PC-3 (cell line): ENCODE data around the gene SPRR2A. TPM values are rescaled to one million over a fixed set of nuclear protein-coding genes. Genes with fewer than 3 reads are reported as not detected.
A peak's percentile ranks its signal among the peaks of the same experiment; 100 is the strongest.
"Not testable (repeated sequence)": the region's sequence is repeated elsewhere in the genome, so short reads cannot be mapped to it uniquely, and the experiment has no call there.

Experiments
- ATAC-seq: fragments of 200-7000 bp; cut with Tn5 transposase; 2 replicates; pipeline ENCODE4 v1.9.1; 2020; ENCODE audit warnings: mild to moderate bottlenecking, moderate library complexity
- BruUV-seq: library from RNA; stranded (reverse); fragments of 400-500 nt; replicated peaks from 2 replicates; lab custom pipeline; 2021; lab: Mats Ljungman, UMichigan
- CTCF ChIA-PET: fragments of 300-600 bp; sonication (Branson Sonifier 250); formaldehyde crosslinking; loops from one replicate; lab custom pipeline; 2022; ENCODE audit warnings: antibody characterized with exemption; lab: Charles Lee
- POLR2A ChIA-PET: fragments of 300-600 bp; sonication (Branson Sonifier 250); formaldehyde crosslinking; loops from one replicate; lab custom pipeline; 2022; ENCODE audit warnings: antibody characterized with exemption; ENCODE audit not compliant: unreplicated experiment; lab: Charles Lee
- DNase-seq: peaks from one replicate; pipeline ENCODE4 v3.0.0-alpha.2; 2015
- H2AFZ ChIP-seq: fragments of 300-600 bp; sonication (generic); 2 replicates; pipeline ENCODE4 v1.6.0; 2016; ENCODE audit warnings: antibody characterized with exemption, low read length
- H3F3A ChIP-seq: fragments of 300-600 bp; sonication (generic); one replicate; pipeline ENCODE4 v1.6.0; 2017; ENCODE audit warnings: antibody characterized with exemption, low read length, control low read depth, mild to moderate bottlenecking; ENCODE audit not compliant: unreplicated experiment
- H3K27ac ChIP-seq: fragments of 300-600 bp; sonication (generic); 2 replicates; pipeline ENCODE4 v1.5.1; 2016; ENCODE audit warnings: mild to moderate bottlenecking, low read length
- H3K27me3 ChIP-seq: fragments of 300-600 bp; sonication (generic); 2 replicates; pipeline ENCODE4 v1.6.1; 2016; ENCODE audit warnings: low read length, mixed read lengths
- H3K36me3 ChIP-seq: fragments of 300-600 bp; sonication (generic); 2 replicates; pipeline ENCODE4 v1.6.1; 2016; ENCODE audit warnings: low read depth, mixed run types, low read length, mixed read lengths
- H3K4me1 ChIP-seq: fragments of 300-600 bp; sonication (generic); 2 replicates; pipeline ENCODE4 v1.5.1; 2016; ENCODE audit warnings: low read length; ENCODE audit not compliant: insufficient read depth
- H3K4me2 ChIP-seq: fragments of 300-600 bp; sonication (generic); 2 replicates; pipeline ENCODE4 v1.6.0; 2016; ENCODE audit warnings: low read length
- H3K4me3 ChIP-seq: fragments of 300-600 bp; sonication (generic); 2 replicates; pipeline ENCODE4 v1.5.1; 2016; ENCODE audit warnings: mild to moderate bottlenecking, low read length, mixed read lengths
- H3K79me2 ChIP-seq: fragments of 300-600 bp; sonication (generic); 2 replicates; pipeline ENCODE4 v1.6.1; 2017; ENCODE audit warnings: low read length, mixed read lengths
- H3K9ac ChIP-seq: fragments of 300-600 bp; sonication (generic); 2 replicates; pipeline ENCODE4 v1.6.0; 2016; ENCODE audit warnings: mild to moderate bottlenecking, low read length
- H3K9me2 ChIP-seq: fragments of 300-600 bp; sonication (generic); replicated peaks from 2 replicates; pipeline ENCODE4 v1.6.1; 2016; ENCODE audit warnings: mixed run types, low read length, mixed read lengths
- H3K9me3 ChIP-seq: fragments of 300-600 bp; sonication (generic); 2 replicates; pipeline ENCODE4 v1.6.1; 2016; ENCODE audit warnings: low read length, mixed read lengths
- H4K20me1 ChIP-seq: fragments of 300-600 bp; sonication (generic); 2 replicates; pipeline ENCODE4 v1.6.1; 2016; ENCODE audit warnings: low read length, mixed read lengths
- EZH2 ChIP-seq: fragments of 300-600 bp; sonication (generic); IDR thresholded peaks from one replicate; pipeline ENCODE4 v1.6.1; 2017; ENCODE audit warnings: antibody characterized with exemption, mild to moderate bottlenecking, low read length; ENCODE audit not compliant: unreplicated experiment
- EZH2phosphoT487 ChIP-seq: fragments of 300-600 bp; sonication (generic); IDR thresholded peaks from 2 replicates; pipeline ENCODE4 v1.6.1; 2018; ENCODE audit warnings: mild to moderate bottlenecking, antibody characterized with exemption, low read length, borderline replicate concordance
- intact Hi-C: fragments of 100-400 bp; cut with micrococcal nuclease; formaldehyde crosslinking; loops from 2 replicates; pipeline ENCODE4 v1.9.0; 2023
- total RNA-seq: library from RNA; depleted of rRNA; stranded (reverse); fragments of >200 nt; gene quantifications from 2 replicates; pipeline ENCODE4 v1.2.3, GENCODE V29; 2014
- TF ChIP-seq, protein P1 (sequence below): fragments of 300-600 bp; sonication (generic); conservative IDR thresholded peaks from 2 replicates; pipeline ENCODE4 v1.5.1; 2017; ENCODE audit warnings: antibody characterized with exemption, low read depth, mild to moderate bottlenecking, low read length

The SPRR2A gene
- total RNA-seq, 1 experiment from 2014 or later = not detected

DNA sequence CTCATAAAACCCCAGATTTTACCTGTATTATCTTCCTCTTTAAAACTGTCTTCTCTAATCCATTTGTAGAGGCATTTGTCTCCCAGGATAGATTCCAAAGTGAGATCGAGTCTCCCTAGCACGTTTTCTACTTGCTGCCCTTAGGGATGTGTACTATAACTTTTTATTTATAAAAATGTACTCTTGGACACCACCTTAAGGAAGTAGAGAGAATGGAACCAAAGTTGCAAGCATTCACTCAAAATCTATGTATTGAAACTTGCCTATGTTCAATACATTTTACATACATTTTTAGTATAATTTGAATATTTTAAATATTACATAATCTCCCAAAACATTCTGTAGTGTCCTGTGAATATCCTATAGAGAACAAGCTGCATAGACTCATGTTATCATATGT lies 842 bp upstream of the SPRR2A start:
- no peaks in the 10 kb centered on the region for H3K36me3 ChIP-seq
- H3K4me2 ChIP-seq = no peak overlapping the region
- intact Hi-C loops = no loop called here
- no peaks in the 10 kb centered on the region for H3K79me2 ChIP-seq
- no peak overlapping the region for H3K27ac ChIP-seq
- no peak overlapping the region for H3K4me3 ChIP-seq
- H3K9me3 ChIP-seq = no peaks in the 10 kb centered on the region
- H4K20me1 ChIP-seq = no peaks in the 10 kb centered on the region
- no peaks in the 10 kb centered on the region for H3K4me1 ChIP-seq
- CTCF ChIA-PET = no interaction called here
- H3K9ac ChIP-seq = no peak overlapping the region
- no peaks in the 10 kb centered on the region for H3F3A ChIP-seq
- BruUV-seq = no TSS peak
- DNase-seq (peak; percentile 14), ATAC-seq (no peak)
- TF ChIP-seq EZH2phosphoT487 (no peak), EZH2 (no peak)
- TF ChIP-seq, protein P1, sequence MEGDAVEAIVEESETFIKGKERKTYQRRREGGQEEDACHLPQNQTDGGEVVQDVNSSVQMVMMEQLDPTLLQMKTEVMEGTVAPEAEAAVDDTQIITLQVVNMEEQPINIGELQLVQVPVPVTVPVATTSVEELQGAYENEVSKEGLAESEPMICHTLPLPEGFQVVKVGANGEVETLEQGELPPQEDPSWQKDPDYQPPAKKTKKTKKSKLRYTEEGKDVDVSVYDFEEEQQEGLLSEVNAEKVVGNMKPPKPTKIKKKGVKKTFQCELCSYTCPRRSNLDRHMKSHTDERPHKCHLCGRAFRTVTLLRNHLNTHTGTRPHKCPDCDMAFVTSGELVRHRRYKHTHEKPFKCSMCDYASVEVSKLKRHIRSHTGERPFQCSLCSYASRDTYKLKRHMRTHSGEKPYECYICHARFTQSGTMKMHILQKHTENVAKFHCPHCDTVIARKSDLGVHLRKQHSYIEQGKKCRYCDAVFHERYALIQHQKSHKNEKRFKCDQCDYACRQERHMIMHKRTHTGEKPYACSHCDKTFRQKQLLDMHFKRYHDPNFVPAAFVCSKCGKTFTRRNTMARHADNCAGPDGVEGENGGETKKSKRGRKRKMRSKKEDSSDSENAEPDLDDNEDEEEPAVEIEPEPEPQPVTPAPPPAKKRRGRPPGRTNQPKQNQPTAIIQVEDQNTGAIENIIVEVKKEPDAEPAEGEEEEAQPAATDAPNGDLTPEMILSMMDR = no peak; the same call in 1 of the 2 replicates
- peaks cover 74% of the 10 kb centered on the region for H3K27me3 ChIP-seq
- no peak overlapping the region for H2AFZ ChIP-seq
- POLR2A ChIA-PET = no interaction called here
- H3K9me2 ChIP-seq = no peaks in the 10 kb centered on the region

DNA sequence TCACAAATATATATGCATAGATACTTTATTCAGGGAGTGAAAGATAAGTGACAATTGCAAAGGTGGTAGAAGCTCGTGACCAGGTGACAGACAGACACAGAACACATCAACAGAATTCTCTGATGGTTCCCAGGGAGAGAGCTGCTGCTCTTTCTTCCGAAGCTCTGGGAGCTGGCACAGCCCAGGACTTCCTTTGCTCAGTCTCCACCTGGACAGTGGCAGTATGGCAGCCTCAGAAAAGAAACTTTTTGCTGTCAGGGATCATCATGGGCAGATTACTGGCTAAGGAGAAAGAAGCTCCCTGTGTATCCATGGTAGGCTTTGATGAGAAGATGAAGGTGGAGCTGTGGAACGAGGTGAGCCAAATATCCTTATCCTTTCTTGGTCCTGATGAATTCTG lies 1.2 kb downstream of the SPRR2A start:
- H3K4me1 ChIP-seq, H3K9me2 ChIP-seq, H3F3A ChIP-seq, intact Hi-C loops, H2AFZ ChIP-seq, H3K36me3 ChIP-seq, H3K9me3 ChIP-seq, H3K9ac ChIP-seq, BruUV-seq, DNase-seq, H3K4me3 ChIP-seq, CTCF ChIA-PET, H3K27ac ChIP-seq, H4K20me1 ChIP-seq, H3K4me2 ChIP-seq, ATAC-seq, H3K79me2 ChIP-seq, POLR2A ChIA-PET: not testable (repeated sequence)
- H3K27me3 ChIP-seq = peaks cover 63% of the 10 kb centered on the region

DNA sequence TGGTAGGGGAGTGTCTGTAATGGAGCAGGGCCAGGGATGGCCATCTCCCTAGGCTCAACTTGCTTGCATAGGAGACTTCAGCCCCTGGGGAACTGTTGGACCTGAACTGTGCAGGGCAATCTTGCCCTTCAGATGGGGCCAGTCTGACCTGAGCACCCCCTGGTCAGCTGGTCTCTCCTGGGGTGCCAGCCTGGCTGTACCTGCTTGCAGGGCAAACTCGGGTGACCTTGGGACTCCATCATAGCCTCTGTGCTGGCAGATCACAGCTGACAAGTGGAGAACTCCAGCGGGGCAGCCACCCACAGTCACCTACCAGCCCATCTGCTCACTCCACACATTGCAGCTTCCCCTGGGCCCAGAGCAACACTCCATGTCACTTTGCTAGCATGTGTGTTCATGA lies 8.1 kb downstream of the SPRR2A start:
- Histone ChIP-seq H4K20me1 (no peaks in the 10 kb centered on the region), H3K9me2 (no peaks in the 10 kb centered on the region), H3K4me3 (no peak overlapping the region), H3K79me2 (no peaks in the 10 kb centered on the region), H3K4me1 (no peaks in the 10 kb centered on the region), H3K9ac (no peak overlapping the region), H3K9me3 (no peaks in the 10 kb centered on the region), H2AFZ (no peak overlapping the region), H3K36me3 (no peaks in the 10 kb centered on the region), H3F3A (no peaks in the 10 kb centered on the region), H3K4me2 (no peak overlapping the region), H3K27me3 (peaks cover 62% of the 10 kb centered on the region), H3K27ac (no peak overlapping the region)
- ATAC-seq = no peak
- TF ChIP-seq, protein P1 = no peak
- no peak for TF ChIP-seq EZH2
- no peak for TF ChIP-seq EZH2phosphoT487
- CTCF ChIA-PET = no interaction called here
- no TSS peak for BruUV-seq
- no peak for DNase-seq
- intact Hi-C loops = no loop called here
- POLR2A ChIA-PET = no interaction called here
